Measurements from ENCODE around the gene DNAJC2. TPM values are rescaled to one million over a fixed set of nuclear protein-coding genes. Genes with fewer than 3 reads are reported as not detected.

Gene DNAJC2
- total RNA-seq, 2 donors from 2014 or later = 40.8 to 43.0 TPM

- peak overlapping the region; percentile 99 for H3K4me3 Mint-ChIP-seq
- H3K27me3 Mint-ChIP-seq (ENCODE audit: insufficient read depth) = no peaks in the 10 kb centered on the region
- no peak for DNase-seq
- Histone ChIP-seq H3K4me1 (ENCODE audit: control insufficient read depth, insufficient read depth, low read length) (no peaks in the 10 kb centered on the region), H3K4me3 (ENCODE audit: low read length) (peak overlapping the region; percentile 92), H3K36me3 (ENCODE audit: control insufficient read depth, insufficient read depth, low read length) (peaks cover 39% of the 10 kb centered on the region), H3K27ac (ENCODE audit: low read depth, low read length) (no peak overlapping the region), H3K9ac (ENCODE audit: extremely low read depth, low read length, poor library complexity, severe bottlenecking) (no peak overlapping the region), H3K27me3 (ENCODE audit: control insufficient read depth, insufficient read depth, low read length, poor library complexity, severe bottlenecking) (no peaks in the 10 kb centered on the region), H3K9me3 (ENCODE audit: control insufficient read depth, low read length) (no peaks in the 10 kb centered on the region)
- peaks cover 9% of the 10 kb centered on the region for H3K36me3 Mint-ChIP-seq (ENCODE audit: low read depth)
- TF ChIP-seq, protein P1, sequence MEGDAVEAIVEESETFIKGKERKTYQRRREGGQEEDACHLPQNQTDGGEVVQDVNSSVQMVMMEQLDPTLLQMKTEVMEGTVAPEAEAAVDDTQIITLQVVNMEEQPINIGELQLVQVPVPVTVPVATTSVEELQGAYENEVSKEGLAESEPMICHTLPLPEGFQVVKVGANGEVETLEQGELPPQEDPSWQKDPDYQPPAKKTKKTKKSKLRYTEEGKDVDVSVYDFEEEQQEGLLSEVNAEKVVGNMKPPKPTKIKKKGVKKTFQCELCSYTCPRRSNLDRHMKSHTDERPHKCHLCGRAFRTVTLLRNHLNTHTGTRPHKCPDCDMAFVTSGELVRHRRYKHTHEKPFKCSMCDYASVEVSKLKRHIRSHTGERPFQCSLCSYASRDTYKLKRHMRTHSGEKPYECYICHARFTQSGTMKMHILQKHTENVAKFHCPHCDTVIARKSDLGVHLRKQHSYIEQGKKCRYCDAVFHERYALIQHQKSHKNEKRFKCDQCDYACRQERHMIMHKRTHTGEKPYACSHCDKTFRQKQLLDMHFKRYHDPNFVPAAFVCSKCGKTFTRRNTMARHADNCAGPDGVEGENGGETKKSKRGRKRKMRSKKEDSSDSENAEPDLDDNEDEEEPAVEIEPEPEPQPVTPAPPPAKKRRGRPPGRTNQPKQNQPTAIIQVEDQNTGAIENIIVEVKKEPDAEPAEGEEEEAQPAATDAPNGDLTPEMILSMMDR (conservative IDR thresholded peaks at IDR 0.05) = no peak
- H3K27ac Mint-ChIP-seq = peak overlapping the region; percentile 67
- H3K9me3 Mint-ChIP-seq = no peaks in the 10 kb centered on the region
- H3K4me1 Mint-ChIP-seq = peaks cover 19% of the 10 kb centered on the region
- 100% methylated on average over 1 of the region's 1 CpG; no CpG with 5 or more reads in 1 of the 2 experiments for WGBS, 2 experiments (ENCODE audit: insufficient coverage in 1 of 2, insufficient read length in 1 of 2)
Observed at GRCh38 chr7:103349805-103350204, 5.2 kb upstream of the DNAJC2 start.

- Mint-ChIP-seq H3K9me3 (no peaks in the 10 kb centered on the region), H3K36me3 (ENCODE audit: low read depth) (peaks cover 9% of the 10 kb centered on the region), H3K27ac (no peak overlapping the region), H3K4me3 (peak overlapping the region; percentile 99), H3K4me1 (peaks cover 20% of the 10 kb centered on the region), H3K27me3 (ENCODE audit: insufficient read depth) (no peaks in the 10 kb centered on the region)
- Histone ChIP-seq H3K4me1 (ENCODE audit: control insufficient read depth, insufficient read depth, low read length) (no peaks in the 10 kb centered on the region), H3K27ac (ENCODE audit: low read depth, low read length) (no peak overlapping the region), H3K9ac (ENCODE audit: extremely low read depth, low read length, poor library complexity, severe bottlenecking) (no peak overlapping the region), H3K4me3 (ENCODE audit: low read length) (peak overlapping the region; percentile 92), H3K27me3 (ENCODE audit: control insufficient read depth, insufficient read depth, low read length, poor library complexity, severe bottlenecking) (no peaks in the 10 kb centered on the region), H3K36me3 (ENCODE audit: control insufficient read depth, insufficient read depth, low read length) (peaks cover 31% of the 10 kb centered on the region), H3K9me3 (ENCODE audit: control insufficient read depth, low read length) (no peaks in the 10 kb centered on the region)
- no peak for DNase-seq
- TF ChIP-seq, protein P1 (conservative IDR thresholded peaks at IDR 0.05) = no peak
- WGBS, 2 experiments (ENCODE audit: insufficient coverage in 1 of 2, insufficient read length in 1 of 2) = 91% methylated on average over 2 of the region's 2 CpGs; no CpG with 5 or more reads in 1 of the 2 experiments
Observed at GRCh38 chr7:103348959-103349358, 4.4 kb upstream of the DNAJC2 start.

GRCh38 chr7:103348452-103348851, 3.9 kb upstream of the DNAJC2 start:
- H3K4me1 Mint-ChIP-seq = peaks cover 20% of the 10 kb centered on the region

More at GRCh38 chr7:103348452-103348851, 3.9 kb upstream of the DNAJC2 start:
- peaks cover 26% of the 10 kb centered on the region for H3K36me3 ChIP-seq (ENCODE audit: control insufficient read depth, insufficient read depth, low read length)
- Mint-ChIP-seq H3K27ac (peak overlapping the region; percentile 22), H3K27me3 (ENCODE audit: insufficient read depth) (no peaks in the 10 kb centered on the region), H3K4me3 (peak overlapping the region; percentile 99), H3K9me3 (no peaks in the 10 kb centered on the region), H3K36me3 (ENCODE audit: low read depth) (peaks cover 9% of the 10 kb centered on the region)
- H3K4me3 ChIP-seq (ENCODE audit: low read length) = peak overlapping the region; percentile 92
- H3K9ac ChIP-seq (ENCODE audit: extremely low read depth, low read length, poor library complexity, severe bottlenecking) = peak overlapping the region; percentile 89
- TF ChIP-seq, protein P1 (conservative IDR thresholded peaks at IDR 0.05) = no peak
- no peaks in the 10 kb centered on the region for H3K9me3 ChIP-seq (ENCODE audit: control insufficient read depth, low read length)
- no peak for DNase-seq
- no peaks in the 10 kb centered on the region for H3K27me3 ChIP-seq (ENCODE audit: control insufficient read depth, insufficient read depth, low read length, poor library complexity, severe bottlenecking)
- no peak overlapping the region for H3K27ac ChIP-seq (ENCODE audit: low read depth, low read length)
- 6 to 19% methylated on average over 2 to 13 of the region's 13 CpGs for WGBS, 2 experiments (ENCODE audit: insufficient coverage in 1 of 2, insufficient read length in 1 of 2)
- no peaks in the 10 kb centered on the region for H3K4me1 ChIP-seq (ENCODE audit: control insufficient read depth, insufficient read depth, low read length)
